GM12875 (cell line): Measurements from ENCODE around the gene TMED5.

Experiments
- H3K4me3 ChIP-seq: one replicate; pipeline ENCODE4 v1.5.1; 2011; ENCODE audit warnings: low read depth, low read length, control low read depth
- TF ChIP-seq, protein P1 (sequence below): IDR thresholded peaks from 2 replicates; pipeline ENCODE4 v1.5.1; 2011; ENCODE audit warnings: low read depth, mild to moderate bottlenecking, control low read depth, inconsistent platforms, low read length, moderate library complexity, borderline replicate concordance; ENCODE audit not compliant: insufficient read depth

TMED5 gene

GRCh38 chr1:93142161-93142560, 38.1 kb downstream of the TMED5 start:
- TF ChIP-seq, protein P1, sequence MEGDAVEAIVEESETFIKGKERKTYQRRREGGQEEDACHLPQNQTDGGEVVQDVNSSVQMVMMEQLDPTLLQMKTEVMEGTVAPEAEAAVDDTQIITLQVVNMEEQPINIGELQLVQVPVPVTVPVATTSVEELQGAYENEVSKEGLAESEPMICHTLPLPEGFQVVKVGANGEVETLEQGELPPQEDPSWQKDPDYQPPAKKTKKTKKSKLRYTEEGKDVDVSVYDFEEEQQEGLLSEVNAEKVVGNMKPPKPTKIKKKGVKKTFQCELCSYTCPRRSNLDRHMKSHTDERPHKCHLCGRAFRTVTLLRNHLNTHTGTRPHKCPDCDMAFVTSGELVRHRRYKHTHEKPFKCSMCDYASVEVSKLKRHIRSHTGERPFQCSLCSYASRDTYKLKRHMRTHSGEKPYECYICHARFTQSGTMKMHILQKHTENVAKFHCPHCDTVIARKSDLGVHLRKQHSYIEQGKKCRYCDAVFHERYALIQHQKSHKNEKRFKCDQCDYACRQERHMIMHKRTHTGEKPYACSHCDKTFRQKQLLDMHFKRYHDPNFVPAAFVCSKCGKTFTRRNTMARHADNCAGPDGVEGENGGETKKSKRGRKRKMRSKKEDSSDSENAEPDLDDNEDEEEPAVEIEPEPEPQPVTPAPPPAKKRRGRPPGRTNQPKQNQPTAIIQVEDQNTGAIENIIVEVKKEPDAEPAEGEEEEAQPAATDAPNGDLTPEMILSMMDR: no peak
- H3K4me3 ChIP-seq: no peak overlapping the region

GRCh38 chr1:93140106-93140505, 40.1 kb downstream of the TMED5 start:
- TF ChIP-seq, protein P1: no peak
- no peak overlapping the region for H3K4me3 ChIP-seq

DNA sequence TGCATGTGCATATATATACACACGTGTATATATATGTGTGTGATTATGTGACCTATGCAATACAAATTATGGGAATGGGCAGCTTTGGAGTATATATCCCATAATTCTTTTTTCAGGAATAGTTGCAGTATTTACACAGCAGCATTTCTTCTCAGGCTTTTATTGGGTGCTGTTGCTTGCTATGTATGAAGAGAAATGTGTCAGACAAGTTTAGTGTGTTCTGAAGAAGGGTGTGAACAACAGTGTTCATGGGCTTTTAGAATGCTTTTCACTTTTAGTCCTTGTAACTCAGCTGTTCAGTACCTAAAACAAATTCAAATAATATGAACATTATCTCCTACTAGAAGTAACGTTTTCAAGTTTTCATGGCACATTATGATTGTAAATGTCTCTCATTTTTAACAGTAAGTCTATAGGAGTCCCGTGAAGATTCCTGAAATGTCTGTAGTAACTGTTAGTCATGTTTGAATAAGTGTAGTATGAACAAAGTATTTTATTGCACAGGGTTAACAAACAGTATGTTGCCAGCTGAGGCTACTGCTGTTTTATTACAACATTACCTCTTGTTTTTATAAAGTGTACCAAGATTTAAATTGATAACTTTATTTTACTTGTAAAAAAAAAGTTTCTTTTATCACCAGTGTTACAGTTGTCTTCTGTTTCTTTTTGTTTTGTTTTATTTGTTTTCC, 42.5 kb downstream of the TMED5 start:
- TF ChIP-seq, protein P1: no peak
- no peak overlapping the region for H3K4me3 ChIP-seq

DNA sequence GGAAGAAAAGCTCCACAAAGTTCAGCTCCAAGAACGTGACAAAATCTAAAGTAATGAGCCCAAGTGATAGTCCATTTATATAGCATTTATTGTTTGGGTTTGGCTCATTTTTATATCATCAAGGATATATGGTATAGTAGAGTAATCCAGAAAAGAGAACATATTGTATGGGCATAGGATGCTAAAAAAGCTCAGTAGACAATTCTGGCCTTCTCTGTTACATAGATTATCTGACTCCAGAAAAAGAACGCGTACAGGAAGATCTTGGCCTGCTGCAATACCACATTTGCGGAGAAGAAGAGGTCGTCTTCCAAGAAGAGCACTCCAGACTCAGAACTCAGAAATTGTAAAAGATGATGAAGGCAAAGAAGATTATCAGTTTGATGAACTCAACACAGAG, 43.8 kb downstream of the TMED5 start:
- TF ChIP-seq, protein P1: no peak
- no peak overlapping the region for H3K4me3 ChIP-seq

DNA sequence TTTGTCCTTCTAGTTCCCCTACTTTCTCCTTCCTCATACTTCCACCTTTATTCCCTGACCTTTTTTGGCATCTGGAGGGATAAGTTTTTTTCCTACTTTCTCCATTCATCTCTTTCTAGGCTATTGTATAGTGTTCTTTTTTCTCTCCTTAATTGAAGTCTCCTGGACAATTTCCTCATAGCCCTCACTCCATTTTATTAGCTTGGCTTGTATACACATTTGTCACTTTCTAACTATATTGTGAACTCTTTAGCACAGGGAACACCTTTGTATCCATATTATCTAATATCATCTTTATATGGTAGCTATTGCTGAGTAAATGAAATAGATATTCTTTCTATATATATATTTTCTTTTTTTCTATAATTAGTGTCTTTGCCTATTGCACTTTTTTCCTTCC, 47.6 kb downstream of the TMED5 start:
- TF ChIP-seq, protein P1: no peak
- no peak overlapping the region for H3K4me3 ChIP-seq

DNA sequence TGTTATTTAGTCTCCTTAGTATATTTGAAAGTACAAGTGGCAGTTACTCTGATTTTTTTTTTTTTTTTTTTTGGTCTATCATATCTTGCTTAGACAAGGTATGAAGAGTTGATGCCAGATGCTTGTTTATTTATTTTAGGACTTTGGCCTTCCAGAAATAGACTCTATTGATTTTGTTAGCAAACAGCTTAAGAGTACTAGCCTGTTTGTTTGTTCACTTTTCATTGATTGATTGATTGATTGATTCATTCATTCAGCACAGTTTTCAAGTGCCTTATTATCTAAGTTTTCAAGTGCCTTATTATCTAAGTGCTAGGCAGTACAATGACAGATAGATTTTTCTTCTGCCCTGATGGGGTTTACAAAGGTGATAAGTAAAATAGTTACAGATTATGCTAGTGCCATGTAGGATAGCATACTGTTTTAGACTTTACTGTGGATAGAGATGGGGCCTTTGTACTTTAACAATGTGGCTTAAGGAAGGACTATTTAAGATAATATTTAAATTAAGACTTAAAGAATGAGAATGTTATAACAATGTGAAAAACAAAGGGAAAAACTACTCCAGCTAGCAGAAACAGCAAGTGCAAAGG, 50.6 kb downstream of the TMED5 start:
- H3K4me3 ChIP-seq: no peak overlapping the region
- TF ChIP-seq, protein P1: no peak
